ENCODE measurements around the gene NFATC2. TPM values are rescaled to one million over a fixed set of nuclear protein-coding genes. Genes with fewer than 3 reads are reported as not detected.

The NFATC2 gene
- total and polyA plus RNA-seq, 8 donors, result 5.3 to 12.3 (median 8.5) TPM

DNA sequence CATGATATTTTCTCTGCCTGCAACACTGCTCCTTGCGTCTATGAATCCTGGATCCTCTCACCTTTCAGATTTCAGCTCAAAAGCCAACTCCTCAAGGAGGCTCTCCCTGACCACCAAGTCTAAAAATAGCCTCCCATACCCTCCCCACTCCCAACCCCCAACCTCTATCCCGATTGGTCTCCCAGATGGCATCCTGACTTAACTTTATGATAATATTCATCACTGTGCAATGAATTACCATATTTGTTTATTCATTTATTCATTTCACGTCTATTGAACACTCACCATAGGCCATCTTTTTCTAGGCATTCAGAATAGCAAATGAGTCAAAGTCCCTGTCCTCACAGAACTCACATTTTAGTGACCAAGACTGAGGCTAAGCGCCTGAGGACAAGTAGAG lies 42.6 kb upstream of the NFATC2 start:
- no peaks in the 10 kb centered on the region for H3K4me1 ChIP-seq
- DNase-seq, result no peak
- H3K27me3 ChIP-seq, result no peaks in the 10 kb centered on the region
- H3K4me3 ChIP-seq, result no peak overlapping the region
- TF ChIP-seq, protein P1, sequence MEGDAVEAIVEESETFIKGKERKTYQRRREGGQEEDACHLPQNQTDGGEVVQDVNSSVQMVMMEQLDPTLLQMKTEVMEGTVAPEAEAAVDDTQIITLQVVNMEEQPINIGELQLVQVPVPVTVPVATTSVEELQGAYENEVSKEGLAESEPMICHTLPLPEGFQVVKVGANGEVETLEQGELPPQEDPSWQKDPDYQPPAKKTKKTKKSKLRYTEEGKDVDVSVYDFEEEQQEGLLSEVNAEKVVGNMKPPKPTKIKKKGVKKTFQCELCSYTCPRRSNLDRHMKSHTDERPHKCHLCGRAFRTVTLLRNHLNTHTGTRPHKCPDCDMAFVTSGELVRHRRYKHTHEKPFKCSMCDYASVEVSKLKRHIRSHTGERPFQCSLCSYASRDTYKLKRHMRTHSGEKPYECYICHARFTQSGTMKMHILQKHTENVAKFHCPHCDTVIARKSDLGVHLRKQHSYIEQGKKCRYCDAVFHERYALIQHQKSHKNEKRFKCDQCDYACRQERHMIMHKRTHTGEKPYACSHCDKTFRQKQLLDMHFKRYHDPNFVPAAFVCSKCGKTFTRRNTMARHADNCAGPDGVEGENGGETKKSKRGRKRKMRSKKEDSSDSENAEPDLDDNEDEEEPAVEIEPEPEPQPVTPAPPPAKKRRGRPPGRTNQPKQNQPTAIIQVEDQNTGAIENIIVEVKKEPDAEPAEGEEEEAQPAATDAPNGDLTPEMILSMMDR (IDR thresholded peaks at IDR 0.05), result no peak
- no peaks in the 10 kb centered on the region for H3K36me3 ChIP-seq
- intact Hi-C loops (cut with DNase I), result no loop called here
- ATAC-seq, result no peak
- no peaks in the 10 kb centered on the region for H3K9me3 ChIP-seq
- no peak overlapping the region for H3K27ac ChIP-seq

DNA sequence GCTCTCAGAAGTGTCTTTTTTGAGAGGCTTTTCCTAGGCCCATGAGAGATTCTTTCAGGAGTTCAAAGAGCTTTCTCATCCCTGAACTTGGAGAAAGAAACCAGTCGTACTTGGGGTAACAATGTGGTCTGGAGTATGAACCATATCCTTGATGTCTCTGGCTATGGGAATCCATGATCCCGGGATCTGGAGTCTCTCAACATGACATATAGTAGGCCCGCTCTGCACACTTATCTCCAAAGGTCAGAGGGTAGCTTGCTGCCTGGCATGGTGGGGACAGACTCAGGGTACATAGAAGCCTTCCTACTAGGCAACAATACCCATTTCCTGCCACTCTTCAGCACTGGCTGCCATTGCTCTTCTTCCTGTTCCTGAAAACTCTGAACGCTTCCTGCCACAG lies 42.2 kb upstream of the NFATC2 start:
- intact Hi-C loops (cut with DNase I), result no loop called here
- DNase-seq, result no peak
- TF ChIP-seq, protein P1 (IDR thresholded peaks at IDR 0.05), result no peak
- Histone ChIP-seq H3K27me3 (no peaks in the 10 kb centered on the region), H3K36me3 (no peaks in the 10 kb centered on the region), H3K4me1 (no peaks in the 10 kb centered on the region), H3K27ac (no peak overlapping the region), H3K9me3 (no peaks in the 10 kb centered on the region), H3K4me3 (no peak overlapping the region)
- ATAC-seq, result no peak

DNA sequence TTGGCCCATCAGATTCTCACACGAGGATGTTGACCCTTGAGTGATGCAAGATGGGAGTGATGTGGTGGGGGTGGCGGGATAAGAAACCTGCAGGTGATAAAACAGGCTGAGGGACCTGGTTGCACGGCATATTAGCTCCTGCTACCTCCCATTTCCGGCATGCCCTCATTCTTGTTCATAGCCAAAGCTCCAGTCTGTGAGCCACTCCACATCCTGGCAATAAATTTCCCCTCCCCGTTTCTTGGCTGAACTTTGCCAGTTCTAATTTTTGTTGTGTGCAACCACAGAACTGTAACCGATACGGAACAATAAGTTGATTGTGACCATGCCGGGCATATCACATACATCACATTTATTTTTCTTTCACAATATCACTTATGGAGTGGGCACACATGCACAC lies 41.6 kb upstream of the NFATC2 start:
- intact Hi-C loops (cut with DNase I), result no loop called here
- H3K27ac ChIP-seq, result no peak overlapping the region
- no peaks in the 10 kb centered on the region for H3K27me3 ChIP-seq

DNA sequence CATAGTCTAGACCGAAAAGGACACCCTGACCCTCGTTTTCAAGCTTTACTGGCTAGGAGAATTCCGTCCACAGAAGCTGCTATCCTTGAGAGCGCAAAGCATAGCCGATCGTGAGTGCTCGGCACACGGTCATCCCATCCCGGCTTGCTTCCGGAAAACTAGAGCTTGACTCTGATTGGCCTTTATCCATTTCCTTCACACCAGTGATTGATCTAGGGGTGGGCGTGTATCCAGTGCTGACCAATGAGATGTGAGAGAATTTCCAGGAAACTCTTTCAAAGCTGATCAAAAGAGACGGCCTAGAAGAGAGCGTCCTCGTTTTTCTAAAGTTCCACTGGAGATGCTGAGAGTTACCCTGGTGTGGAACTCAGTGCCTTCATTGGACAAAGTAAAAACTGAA lies 41.0 kb upstream of the NFATC2 start:
- no peaks in the 10 kb centered on the region for H3K27me3 ChIP-seq
- H3K4me3 ChIP-seq, result no peak overlapping the region
- intact Hi-C loops (cut with DNase I), result no loop called here
- no peaks in the 10 kb centered on the region for H3K4me1 ChIP-seq
- TF ChIP-seq, protein P1 (IDR thresholded peaks at IDR 0.05), result no peak
- no peak for ATAC-seq
- no peak for DNase-seq
- H3K9me3 ChIP-seq, result no peaks in the 10 kb centered on the region
- no peak overlapping the region for H3K27ac ChIP-seq
- H3K36me3 ChIP-seq, result no peaks in the 10 kb centered on the region

More for the DNA sequence above, 41.6 kb upstream of the NFATC2 start:
- TF ChIP-seq, protein P1 (IDR thresholded peaks at IDR 0.05), result no peak
- no peak for DNase-seq
- ATAC-seq, result no peak
- Histone ChIP-seq H3K4me1 (no peaks in the 10 kb centered on the region), H3K4me3 (no peak overlapping the region), H3K36me3 (no peaks in the 10 kb centered on the region), H3K9me3 (no peaks in the 10 kb centered on the region)

DNA sequence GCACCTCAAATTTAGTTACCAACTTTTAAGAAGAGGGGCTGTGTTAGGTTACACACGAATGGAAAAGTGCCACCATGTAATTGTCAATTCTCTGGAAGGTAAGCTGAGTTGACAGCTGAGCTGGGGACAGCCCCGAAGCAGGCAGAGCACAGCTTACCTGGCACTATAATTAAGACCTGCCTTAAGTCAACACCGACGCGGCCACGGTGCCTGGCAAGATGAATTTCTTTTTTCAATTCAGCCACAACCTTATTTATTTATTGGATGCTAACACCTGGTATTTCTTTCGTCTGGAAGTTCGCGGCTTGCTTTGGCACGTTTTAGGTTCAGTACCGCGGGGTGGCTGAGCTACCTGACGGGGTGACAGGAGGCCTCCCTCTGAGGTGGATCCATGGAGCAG lies 40.6 kb upstream of the NFATC2 start:
- ATAC-seq, result no peak
- H3K27ac ChIP-seq, result no peak overlapping the region
- TF ChIP-seq, protein P1 (IDR thresholded peaks at IDR 0.05), result no peak
- no peaks in the 10 kb centered on the region for H3K4me1 ChIP-seq
- no peak overlapping the region for H3K4me3 ChIP-seq
- no peaks in the 10 kb centered on the region for H3K9me3 ChIP-seq
- no peaks in the 10 kb centered on the region for H3K27me3 ChIP-seq
- no peaks in the 10 kb centered on the region for H3K36me3 ChIP-seq
- intact Hi-C loops (cut with DNase I), result no loop called here
- DNase-seq, result no peak

Data from left lung (tissue), 10 donors.